Neural progenitor cell (in vitro differentiated cells): Measurements from ENCODE around the gene NOL6.
"Not testable (repeated sequence)": the region's sequence is repeated elsewhere in the genome, so short reads cannot be mapped to it uniquely, and the experiment has no call there.

Experiments
- CTCF ChIP-seq: fragments of 200-600 bp; sonication (generic); IDR thresholded peaks from 2 replicates; pipeline ENCODE4 v1.5.1; 2017; ENCODE audit warnings: antibody characterized with exemption, mild to moderate bottlenecking
- EZH2 ChIP-seq: fragments of 200-600 bp; sonication (generic); IDR thresholded peaks from 2 replicates; pipeline ENCODE4 v1.6.1; 2017; ENCODE audit warnings: antibody characterized with exemption, mild to moderate bottlenecking, moderate library complexity

GRCh38 chr9:33516397-33516796 lies 42.7 kb upstream of the NOL6 start:
- TF ChIP-seq CTCF, EZH2: not testable (repeated sequence)
